ENCODE results near the gene CASZ1.
A peak's percentile ranks its signal among the peaks of the same experiment; 100 is the strongest.

CASZ1 gene

DNA sequence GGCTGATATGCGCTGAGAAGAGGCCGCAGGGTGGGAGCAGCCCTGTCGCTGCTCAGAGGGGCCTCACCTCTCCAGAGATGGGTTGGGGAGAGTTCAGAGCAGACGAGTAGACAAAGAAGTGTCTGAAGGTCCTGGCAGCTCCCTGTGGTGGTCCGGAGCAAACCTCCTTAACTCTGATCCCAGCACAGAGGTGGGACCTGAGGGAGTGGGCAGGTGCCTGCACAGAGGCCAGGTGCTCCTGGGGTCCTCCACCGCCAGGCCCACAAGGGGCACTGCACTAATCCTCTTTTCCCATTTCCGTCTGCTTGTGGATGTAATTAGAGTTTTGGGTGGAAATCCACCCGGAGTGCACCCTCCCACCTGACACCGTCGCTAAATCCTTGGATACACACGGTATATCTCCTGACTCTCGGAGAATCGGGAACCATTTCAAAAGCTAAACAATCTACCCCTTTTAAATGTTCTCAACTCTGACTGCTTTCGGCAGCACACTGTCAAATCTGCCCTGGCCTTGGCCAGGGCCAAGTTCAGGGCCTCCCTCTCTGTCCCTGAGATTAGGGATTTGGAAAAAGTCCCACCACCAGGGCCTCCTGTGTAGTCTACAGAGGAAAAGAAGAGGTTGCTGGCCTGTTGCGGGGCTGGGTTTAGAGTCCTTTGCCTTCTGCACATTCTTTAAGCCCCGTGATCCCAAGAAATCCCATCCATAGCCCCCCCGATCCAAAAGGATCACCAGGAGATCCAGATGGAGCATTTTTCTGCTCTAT, 22.4 kb downstream of the CASZ1 start:
- DNase-seq (ENCODE audit: low read depth): no peak

DNA sequence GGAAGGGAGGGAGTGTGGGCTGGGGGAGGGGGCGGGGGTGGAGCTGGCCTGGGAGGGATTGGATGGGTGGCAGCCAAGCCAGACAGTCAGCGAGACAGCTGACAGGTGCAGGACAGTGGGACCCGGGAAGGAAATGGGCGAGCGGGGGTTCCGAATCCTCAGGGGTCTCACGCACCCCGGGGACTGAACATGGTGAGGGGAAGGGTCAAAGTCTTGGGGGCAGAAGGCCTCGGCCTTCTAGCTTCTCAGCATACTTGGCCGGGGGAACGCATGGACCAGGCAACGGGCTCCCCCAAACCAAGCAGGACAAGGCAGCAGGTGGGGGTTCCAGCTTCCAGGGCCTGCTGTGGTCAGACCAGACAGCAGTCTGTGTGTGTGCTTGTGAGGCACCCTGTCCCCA, 23.1 kb downstream of the CASZ1 start:
- DNase-seq (ENCODE audit: low read depth): no peak

DNA sequence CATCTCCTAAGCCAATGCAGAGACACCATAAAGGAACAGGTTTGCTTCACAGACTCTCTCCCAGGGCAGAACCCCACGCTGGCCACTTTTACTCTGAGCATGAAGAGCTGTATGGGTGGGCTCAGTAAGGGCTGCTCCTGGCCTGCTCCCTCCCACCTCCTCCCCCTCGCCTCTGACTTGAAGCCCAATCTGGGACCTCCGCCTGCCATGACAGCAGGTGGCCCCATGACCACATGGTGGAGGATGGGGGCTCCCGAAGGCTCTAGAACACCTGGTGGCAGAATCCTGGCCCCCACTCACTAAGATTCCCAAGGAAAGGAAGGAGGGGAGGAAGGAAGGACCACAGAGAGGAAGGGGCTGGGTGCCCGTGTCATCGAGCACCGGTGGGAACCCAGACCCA, 23.7 kb downstream of the CASZ1 start:
- no peak for DNase-seq (ENCODE audit: low read depth)

DNA sequence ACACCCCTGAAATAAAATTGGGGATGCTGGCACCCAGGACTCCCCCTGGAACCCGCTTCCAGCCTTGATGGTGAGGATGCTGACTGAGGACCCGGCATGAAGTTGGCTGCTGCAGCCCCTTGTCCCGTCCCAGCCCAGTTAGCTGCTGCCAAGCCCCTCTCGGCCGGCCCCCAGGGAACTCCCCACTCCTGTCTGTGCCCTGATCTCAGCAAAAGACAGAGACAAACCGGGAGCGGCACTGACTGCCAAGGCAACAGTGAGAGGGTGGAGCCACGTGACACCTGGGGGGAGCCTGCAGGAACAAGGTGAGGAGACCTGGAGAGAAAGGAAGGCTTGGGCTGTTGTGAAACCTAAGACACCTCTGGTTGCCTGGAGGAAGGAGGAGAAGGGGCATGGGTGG, 24.7 kb downstream of the CASZ1 start:
- no peak for DNase-seq (ENCODE audit: low read depth)

DNA sequence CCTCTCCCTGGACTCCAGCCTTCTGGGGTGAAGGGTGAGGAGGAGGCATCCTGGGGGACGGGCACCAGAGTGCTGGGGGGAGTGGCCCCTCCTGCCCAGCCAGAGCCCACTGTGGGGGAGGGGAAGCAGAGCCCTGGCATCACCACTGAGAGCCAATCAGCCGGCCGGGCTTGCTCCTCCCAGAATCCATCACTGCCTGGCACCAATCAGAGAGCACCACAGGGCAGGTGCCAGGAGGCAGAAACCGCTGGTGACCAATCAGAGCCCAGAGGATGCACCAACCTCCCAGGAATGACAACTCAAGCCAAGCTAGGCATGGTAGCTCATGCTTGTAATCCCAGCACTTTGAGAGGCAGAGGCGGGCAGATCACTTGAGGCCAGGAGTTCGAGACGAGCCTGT, 27.9 kb downstream of the CASZ1 start:
- no peak for DNase-seq (ENCODE audit: low read depth)

DNA sequence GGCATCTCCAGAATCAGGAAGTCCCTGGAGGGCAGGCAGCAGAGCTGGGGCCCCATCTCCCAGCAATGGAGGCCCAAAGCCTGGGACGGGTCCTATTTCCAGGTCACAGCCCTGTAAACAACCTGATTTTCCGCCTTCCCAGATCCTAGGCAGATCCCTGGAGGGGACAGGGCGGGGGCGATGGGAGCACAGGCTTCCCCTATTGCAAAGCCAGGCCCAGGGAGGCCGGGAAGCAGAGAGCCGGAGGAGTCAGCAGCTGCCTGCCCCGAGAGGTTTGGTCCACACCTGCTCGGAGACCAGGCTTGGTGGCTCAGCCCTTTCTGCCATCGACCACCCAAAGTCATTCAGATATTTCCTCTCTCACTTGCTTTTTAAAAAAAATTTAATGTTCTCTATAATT, 29.2 kb downstream of the CASZ1 start:
- no peak for DNase-seq (ENCODE audit: low read depth)

DNA sequence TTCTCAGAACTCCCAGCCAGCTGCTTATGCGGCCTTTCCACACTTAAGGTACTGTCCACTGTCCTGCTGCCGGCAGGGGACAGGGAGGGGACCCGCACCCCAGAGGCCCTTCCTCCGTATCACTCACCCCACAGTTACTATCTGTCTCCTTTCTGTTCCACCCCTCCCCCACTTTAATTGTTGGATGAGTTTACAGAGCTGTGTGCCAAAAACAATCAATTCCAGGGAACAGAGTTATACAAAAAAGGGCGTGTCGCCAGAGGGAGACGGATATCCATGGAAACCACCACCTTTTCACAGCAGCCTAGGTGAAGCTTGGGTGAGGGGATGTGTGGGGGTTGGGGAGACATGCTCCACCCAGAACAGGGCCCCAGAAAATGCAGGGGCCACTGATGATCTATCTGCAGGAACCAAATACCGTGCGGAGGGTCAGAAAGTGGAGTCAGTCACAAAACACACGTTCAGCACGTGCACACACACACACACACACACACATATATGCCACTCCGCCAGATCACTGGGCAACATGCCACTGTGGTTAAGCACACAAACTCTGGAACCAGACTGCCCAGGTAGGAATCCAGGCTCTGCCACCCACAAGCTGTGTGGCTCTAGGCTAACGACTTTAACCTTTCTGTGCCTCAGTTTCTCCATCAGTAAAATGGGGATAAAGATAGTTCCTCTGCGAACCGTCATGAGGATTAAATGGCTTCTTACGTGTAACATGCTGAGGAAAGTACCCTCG, 30.5 kb downstream of the CASZ1 start:
- no peak for DNase-seq (ENCODE audit: low read depth)

DNA sequence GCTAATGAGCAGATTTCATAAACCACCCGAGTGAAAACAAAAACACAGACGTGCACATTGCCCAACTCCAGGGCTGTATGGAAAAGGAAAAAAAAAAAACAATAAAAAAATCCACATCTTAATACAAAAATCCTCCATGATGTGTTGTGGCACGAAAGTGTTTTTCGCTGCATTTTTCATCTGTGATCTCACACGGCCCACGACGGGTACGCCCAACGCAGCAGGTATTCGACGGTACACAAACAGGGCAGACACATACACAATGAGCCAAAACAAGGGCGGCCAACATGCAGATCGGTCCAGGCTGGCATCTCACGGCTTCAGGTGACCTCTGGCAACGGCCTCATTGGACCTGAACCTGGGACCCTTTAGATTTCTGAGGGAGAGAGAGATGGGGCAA, 31.1 kb downstream of the CASZ1 start:
- no peak for DNase-seq (ENCODE audit: low read depth)

DNA sequence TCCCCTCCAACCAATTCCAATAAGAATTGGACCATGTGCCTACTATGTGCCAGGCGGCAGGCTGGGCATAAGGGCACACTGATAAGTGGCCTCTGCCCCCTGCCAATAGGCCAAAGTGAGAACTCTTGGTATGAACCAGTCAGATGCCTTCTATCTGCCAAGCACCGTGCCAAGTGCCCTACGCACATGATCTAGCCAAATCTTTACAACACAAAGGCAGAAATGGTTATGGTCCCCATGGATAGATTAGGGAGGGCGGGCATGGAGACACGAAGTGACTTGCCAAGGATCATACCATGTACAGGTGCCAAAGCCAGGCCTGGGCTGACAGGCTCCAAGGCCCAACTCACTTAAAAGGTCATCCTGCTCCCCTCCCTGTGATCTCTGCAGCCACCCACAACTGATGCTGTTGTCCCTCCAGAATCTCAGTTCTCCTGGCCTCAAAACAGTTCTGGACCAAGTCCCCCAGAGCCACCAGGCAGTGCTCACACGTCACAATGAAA, 32.1 kb downstream of the CASZ1 start:
- DNase-seq (ENCODE audit: low read depth): no peak

DNA sequence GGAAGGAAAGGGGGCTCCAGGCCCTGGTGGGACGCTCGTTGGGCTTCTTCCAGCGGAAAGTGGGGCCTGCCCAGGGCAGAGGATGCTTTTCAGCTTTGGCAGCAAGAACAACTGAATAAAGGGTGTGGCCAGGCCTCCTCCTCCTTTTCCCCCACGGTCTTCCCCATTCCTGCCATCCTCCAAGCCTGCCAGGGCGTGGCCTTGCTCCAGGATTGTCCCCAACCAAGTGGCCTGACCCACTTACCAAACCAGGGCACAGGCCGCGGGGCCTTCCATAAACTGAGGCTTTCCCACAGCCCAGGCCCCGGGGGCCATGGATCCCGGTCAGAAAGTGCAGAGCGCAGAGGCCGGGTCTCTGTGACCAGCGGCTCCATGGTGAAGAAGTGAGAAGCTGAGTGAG, 33.6 kb downstream of the CASZ1 start:
- DNase-seq (ENCODE audit: low read depth): no peak

DNA sequence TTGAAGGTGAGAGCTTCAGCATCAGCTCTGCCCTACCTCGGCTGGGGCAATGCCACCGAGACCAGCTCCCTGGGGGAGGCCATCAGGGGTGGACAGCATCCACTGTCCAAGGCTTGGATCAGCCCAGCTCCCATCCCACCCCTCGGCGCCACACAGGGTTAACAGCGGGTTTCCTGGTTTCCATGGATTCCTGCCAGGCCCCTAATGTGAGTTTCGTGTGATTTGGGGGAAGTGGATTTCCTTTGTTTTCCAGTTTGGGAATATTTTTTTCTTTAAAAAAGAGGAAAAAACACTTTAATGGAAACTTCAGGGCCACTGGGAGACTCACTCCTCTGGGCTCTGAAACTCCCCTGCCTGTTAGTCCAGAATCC, 34.3 kb downstream of the CASZ1 start:
- no peak for DNase-seq (ENCODE audit: low read depth)

DNA sequence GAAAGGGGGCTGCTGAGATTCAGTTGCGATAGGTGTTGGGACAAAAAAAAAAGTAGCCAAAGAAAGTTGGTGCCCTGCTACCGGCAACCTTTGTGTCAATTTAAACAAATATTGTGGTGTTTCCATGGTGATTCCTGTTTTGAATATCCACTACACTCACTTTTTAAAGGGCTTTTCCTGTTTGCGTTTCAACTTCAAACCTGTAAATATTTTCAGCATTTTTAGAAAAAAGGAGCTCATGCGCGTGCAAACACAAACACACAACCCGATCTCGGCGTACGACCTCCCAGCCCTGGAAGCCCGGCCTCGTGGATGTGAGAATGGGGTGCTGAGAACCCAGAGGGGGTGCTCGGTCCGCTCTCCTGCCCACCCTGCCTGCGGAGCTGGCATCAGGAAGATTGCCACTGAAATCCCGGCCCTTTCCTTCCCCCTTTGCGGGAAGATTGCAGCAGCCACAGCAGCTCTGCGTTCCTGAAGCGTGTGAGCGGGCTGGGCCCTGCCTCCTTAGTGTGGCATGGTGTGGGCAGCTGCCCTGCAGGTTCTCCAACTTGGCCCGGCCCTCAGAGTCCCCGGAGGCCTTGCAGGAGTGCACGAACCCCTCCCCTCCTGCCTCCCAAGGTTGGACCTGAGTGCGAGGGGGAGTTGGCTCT, 34.8 kb downstream of the CASZ1 start:
- no peak for DNase-seq (ENCODE audit: low read depth)

DNA sequence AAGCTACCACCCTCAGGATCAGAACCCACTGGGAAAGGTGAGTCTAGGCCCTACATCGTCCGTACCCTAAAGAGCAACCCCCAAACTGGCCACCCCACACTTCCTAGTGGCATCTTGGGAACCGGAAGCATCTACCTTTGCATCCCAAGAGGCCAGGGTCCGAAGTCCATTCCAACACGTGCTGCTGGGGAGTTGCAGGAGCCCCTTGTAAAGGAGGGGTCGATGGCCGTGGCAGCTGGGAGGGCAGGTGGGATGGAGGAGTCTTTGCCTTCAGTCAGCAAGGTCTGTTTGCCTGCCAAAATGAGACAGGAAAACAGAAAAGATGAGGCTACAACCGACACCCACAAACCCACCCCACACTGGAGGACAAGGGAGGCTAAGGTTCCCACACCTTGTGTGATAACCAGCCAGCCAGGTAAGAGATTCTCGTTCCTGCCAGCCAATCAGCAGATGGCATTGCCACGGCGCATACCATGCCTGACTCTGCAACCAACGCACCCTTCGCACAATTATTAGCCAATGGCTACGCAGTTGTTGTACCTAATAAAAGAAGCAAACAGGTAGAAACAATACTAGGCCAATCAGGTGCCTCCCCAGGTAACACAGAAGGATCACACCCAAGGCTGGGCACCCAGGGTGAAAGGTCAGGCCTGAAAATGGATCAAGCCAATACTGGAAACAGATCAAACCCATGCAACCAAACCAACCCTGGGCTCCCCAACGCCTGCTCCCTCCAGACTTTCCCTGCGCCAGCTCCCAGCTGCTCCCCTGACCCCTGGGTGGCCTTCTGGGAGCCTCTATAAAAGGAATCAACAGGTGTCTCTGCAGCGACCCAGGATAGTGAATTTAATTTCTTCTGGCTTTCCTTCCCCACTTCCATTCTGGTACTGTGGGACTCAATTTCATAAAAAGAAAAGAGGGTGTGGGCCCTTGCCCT, 35.6 kb downstream of the CASZ1 start:
- DNase-seq (ENCODE audit: low read depth): no peak

DNA sequence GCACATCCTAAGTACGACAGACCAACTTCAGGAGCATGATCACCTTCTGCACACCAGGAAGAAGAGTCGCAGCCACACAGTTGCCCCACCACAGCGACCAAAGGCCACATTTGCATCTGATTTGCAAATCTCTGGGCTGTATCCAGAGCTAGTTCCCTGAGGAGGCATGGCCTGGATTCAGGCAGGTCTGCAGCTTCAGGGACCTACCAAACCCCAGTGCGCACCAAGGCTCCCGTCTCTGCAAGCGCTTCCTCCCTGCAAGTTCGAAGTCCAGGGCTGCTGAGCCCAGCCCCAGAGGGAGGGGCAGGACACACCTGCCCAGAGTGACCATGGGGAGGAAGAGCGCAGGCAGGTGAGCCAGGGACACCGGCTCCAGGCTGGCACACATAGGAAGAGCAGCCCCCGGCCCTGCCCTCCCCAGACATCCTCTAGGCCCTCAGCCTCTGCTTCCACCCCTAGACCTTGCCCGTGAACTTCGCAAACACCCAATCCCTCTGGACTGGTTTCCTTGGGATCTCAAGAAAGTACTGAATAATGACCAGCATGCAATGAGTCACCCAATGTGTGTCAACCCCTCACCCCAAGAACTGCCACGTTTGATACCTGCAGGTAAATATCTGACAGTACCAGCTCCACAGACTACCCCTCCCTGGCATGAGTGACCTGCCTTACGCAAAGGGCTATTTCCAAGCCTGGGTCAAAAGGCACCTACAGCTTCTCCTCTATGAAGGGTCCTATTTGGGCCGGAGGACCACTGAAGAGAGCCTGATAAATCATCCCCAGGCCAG, 36.8 kb downstream of the CASZ1 start:
- DNase-seq (ENCODE audit: low read depth): no peak

DNA sequence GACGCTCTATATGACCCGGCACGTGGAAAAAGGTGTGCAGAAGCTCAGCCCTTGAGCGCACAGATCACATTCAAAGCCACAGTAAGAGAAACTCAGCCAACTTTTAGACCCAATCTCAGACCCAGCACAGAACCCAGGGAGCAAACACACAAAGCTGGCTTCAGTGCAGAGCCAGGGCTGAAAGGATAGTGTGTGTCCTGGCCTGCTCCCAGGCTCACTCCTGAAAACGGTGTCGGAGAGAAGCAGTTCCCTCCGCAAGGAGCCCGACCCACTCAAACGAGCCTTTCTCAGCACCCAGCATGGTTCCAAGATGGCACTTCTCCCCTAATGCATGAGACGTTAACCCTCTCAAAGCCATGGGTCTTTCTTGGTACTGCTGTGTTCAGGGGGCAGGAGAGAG, 39.6 kb downstream of the CASZ1 start:
- no peak for DNase-seq (ENCODE audit: low read depth)

DNA sequence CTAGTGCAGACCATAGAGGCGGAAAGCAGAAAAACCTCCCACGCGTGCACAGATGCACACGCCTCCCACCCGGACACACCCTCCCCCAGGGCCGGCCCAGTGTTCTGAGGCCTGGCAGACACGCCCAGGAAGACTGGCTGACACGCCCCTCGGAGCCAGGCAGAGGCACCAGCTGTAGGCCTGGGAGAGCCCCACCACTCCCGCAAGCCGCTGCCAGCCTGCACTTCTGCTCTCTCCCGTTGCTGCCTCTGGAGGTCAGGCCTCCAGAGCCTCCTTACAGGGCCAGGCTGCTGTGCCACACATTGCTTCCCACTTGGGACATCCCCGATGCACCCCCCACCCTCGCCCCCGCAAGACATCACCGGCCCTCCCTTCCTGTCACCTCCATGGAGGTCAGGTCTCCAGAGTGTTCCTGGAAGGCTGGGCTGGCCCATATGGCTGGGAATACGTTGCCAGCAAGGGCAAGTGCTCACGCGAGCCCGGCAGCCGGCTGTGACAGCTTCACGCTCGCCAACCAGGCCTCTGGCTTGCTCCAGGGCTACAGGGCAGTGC, 40.4 kb downstream of the CASZ1 start:
- peak; percentile 30 for DNase-seq (ENCODE audit: low read depth)

DNA sequence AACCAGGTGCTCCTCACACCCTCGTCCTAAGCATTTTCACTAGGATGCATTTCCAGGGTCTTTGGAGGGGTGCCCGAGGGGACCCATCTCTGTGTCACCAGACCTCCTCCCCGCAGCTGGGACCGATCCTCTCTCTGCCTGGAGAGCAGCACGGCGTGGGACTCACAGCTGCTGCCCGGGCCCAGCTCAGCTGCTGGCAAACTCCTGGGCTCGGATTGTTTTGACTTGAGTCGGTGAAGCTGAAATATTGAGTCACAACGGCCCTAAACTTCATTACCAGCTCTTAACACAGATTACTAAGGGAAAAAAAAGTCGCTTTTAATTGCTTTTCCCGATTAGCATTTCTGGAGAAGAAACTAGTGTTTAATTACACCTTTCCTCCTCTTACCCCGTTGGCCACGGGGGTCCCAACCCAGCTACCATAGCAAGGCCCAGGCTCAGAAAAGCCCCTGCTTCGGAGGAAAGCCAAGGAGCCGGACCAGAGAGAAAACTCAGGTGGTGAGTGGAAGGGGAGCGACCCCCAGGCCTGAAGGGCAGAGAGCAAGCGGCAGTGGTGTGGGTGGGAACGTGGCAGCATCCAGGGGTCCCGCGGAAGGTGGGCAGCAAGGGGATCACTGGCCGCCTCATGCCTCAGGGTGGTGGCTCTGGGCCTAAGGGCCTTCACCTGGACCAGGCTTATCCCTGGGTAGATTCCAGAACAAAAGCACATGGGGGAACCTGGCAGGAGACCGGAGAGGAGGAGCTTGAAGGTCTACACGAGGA, 41.7 kb downstream of the CASZ1 start:
- DNase-seq (ENCODE audit: low read depth): no peak

DNA sequence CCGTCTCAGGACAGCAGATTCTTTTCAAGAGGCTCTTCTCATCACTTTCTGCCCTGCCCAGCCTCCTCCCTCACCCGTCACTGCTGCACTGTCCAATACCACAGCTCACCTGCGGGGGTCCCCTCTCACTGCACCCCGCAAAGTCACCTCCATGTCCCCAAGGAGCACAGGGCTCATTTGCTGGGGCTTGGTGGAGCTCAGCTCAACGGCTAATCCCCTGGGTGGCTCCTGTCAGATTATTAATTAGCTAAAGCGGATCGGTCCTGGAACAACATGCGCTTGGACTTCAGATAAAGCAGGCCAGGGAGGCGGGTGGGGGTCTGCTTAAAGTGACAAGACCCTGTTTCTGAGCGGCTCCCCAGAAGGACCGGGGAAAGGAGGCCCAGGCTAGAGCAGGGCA, 43.1 kb downstream of the CASZ1 start:
- DNase-seq (ENCODE audit: low read depth): no peak

DNA sequence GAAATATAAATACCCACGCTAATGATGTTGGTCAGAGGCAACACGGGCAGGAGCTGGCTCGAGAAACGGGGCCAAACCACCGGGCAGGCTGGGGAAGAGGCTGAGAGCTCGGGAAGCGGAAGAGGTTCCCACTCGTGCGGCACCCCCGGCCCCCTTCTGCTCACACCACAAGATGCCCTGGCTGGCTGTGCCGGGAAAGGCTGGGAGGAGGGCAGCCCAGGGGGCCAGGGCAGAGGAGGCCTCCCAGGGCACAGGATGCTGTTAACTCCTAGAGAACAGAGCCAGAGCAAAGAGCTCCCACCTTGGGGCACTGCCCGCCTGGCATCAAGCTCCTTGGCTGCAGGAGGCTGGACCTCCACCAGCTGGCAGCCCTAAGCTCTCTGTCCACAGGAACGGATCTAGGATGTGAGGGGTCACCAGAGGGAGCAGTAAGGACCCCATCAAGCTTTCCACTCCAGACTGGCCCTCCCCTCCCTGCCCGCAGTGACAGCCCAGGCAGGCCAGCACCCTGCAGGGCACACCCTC, 44.8 kb downstream of the CASZ1 start:
- DNase-seq (ENCODE audit: low read depth): no peak

DNA sequence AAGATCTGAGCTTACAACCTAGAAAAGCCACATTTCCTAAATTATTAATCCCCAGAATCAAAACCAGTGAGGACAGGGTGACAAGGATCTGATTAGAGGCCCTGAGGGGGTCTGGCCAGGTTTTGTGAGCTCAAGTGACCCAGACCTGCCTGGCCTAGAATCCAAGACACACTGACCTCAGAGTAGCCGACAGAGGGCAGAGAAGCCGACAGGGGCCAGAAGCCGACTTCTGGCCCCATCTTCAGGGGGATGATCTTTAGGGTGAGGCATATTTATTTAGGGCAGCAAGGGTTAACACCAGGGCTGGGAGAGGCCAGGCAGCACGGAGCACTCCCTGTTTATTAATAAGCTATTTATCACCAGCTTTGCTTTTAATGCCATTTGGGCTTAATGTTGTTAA, 45.3 kb downstream of the CASZ1 start:
- DNase-seq (ENCODE audit: low read depth): no peak
